ENCODE results near the gene SPTLC3.

GRCh38 chr20:13021205-13021970, 12.6 kb downstream of the SPTLC3 start:
- TF ChIP-seq CTCF (IDR thresholded peaks at IDR 0.05) (no peak), POLR2A (IDR thresholded peaks at IDR 0.05) (no peak)

Data from lower leg skin (tissue), 3 donors.